HEK293 (cell line): ENCODE results near the gene DGKZ.

ENCODE experiments used
- CTCF ChIA-PET: fragments of 350-600 bp; formaldehyde crosslinking; extraction: SDS; loops from one replicate; lab custom pipeline; 2021; ENCODE audit warnings: antibody characterized with exemption; lab: Yijun Ruan, JAX
- POLR2A ChIA-PET: fragments of 300-600 bp; formaldehyde crosslinking; extraction: SDS; loops from one replicate; lab custom pipeline; 2020; ENCODE audit warnings: antibody characterized with exemption, inconsistent platforms; lab: Yijun Ruan, JAX
- H3K27ac ChIP-seq: fragments of 200-500 bp; sonication (Bioruptor generic); 2 replicates; pipeline ENCODE4 v1.5.1; 2014; ENCODE audit warnings: low read depth, low read length, control low read depth, inconsistent platforms; ENCODE audit errors: extremely low read depth
- H3K36me3 ChIP-seq, 2 experiments: fragments of 200-500 bp in 1 of 2; sonication (Bioruptor generic) in 1 of 2; 1 replicate in 1 of 2; 2 replicates in 1 of 2; pipeline ENCODE4 v1.5.1; 2014 to 2017; ENCODE audit warnings: inconsistent platforms in 2 of 2, low read length in 2 of 2; ENCODE audit not compliant: control insufficient read depth in 2 of 2, insufficient read depth in 1 of 2
- H3K4me1 ChIP-seq: fragments of 200-500 bp; sonication (Bioruptor generic); 2 replicates; pipeline ENCODE4 v1.5.1; 2014; ENCODE audit warnings: mild to moderate bottlenecking, low read length, inconsistent platforms; ENCODE audit not compliant: control insufficient read depth, insufficient read depth
- H3K4me3 ChIP-seq: 2 replicates; pipeline ENCODE4 v1.5.1; 2011; ENCODE audit warnings: low read depth, mild to moderate bottlenecking, control low read depth, low read length, moderate library complexity
- H3K9me3 ChIP-seq: fragments of 200-500 bp; sonication (Bioruptor generic); 2 replicates; pipeline ENCODE4 v1.5.1; 2014; ENCODE audit warnings: low read depth, low read length, inconsistent platforms; ENCODE audit not compliant: control insufficient read depth, insufficient read depth
- GLIS1 ChIP-seq: fragments of 450-650 bp; formaldehyde crosslinking; IDR thresholded peaks from 2 replicates; pipeline ENCODE4 v1.5.1; 2016; ENCODE audit warnings: missing biosample characterization, missing genetic modification characterization
- PRDM2 ChIP-seq: fragments of 450-650 bp; formaldehyde crosslinking; IDR thresholded peaks from 2 replicates; pipeline ENCODE4 v1.5.1; 2016; ENCODE audit warnings: missing biosample characterization, missing genetic modification characterization, borderline replicate concordance
- SP2 ChIP-seq: fragments of 450-650 bp; formaldehyde crosslinking; IDR thresholded peaks from 2 replicates; pipeline ENCODE4 v1.5.1; 2016; ENCODE audit warnings: missing biosample characterization, missing genetic modification characterization
- YY2 ChIP-seq: fragments of 450-650 bp; formaldehyde crosslinking; IDR thresholded peaks from 2 replicates; pipeline ENCODE4 v1.5.1; 2016; ENCODE audit warnings: missing biosample characterization, missing genetic modification characterization
- ZFP69B ChIP-seq: fragments of 450-650 bp; formaldehyde crosslinking; IDR thresholded peaks from 2 replicates; pipeline ENCODE4 v1.5.1; 2016; ENCODE audit warnings: missing biosample characterization, missing genetic modification characterization
- ZNF121 ChIP-seq: fragments of 450-650 bp; formaldehyde crosslinking; IDR thresholded peaks from 2 replicates; pipeline ENCODE4 v1.5.1; 2016; ENCODE audit warnings: missing biosample characterization, missing genetic modification characterization
- ZNF132 ChIP-seq: fragments of 450-650 bp; formaldehyde crosslinking; IDR thresholded peaks from 2 replicates; pipeline ENCODE4 v1.5.1; 2017; ENCODE audit warnings: missing biosample characterization, missing genetic modification characterization, borderline replicate concordance
- ZNF366 ChIP-seq: fragments of 450-650 bp; formaldehyde crosslinking; conservative IDR thresholded peaks from 2 replicates; pipeline ENCODE4 v1.5.1; 2016; ENCODE audit warnings: missing biosample characterization, missing genetic modification characterization
- ZNF473 ChIP-seq: fragments of 450-650 bp; formaldehyde crosslinking; IDR thresholded peaks from 2 replicates; pipeline ENCODE4 v1.5.1; 2017; ENCODE audit warnings: missing biosample characterization, missing genetic modification characterization
- ZNF585B ChIP-seq: fragments of 450-650 bp; formaldehyde crosslinking; IDR thresholded peaks from 2 replicates; pipeline ENCODE4 v1.5.1; 2016; ENCODE audit warnings: missing biosample characterization, missing genetic modification characterization
- ZNF596 ChIP-seq: fragments of 450-650 bp; IDR thresholded peaks from 2 replicates; pipeline ENCODE4 v1.5.0; 2018; ENCODE audit warnings: missing biosample characterization, mild to moderate bottlenecking, missing genetic modification characterization, moderate library complexity
- ZNF624 ChIP-seq: fragments of 450-650 bp; formaldehyde crosslinking; IDR thresholded peaks from 2 replicates; pipeline ENCODE4 v1.5.1; 2017; ENCODE audit warnings: missing biosample characterization, missing genetic modification characterization
- ZNF626 ChIP-seq: fragments of 450-650 bp; sonication (Bioruptor Pico); formaldehyde crosslinking; IDR thresholded peaks from 2 replicates; pipeline ENCODE4 v1.5.1; 2018; ENCODE audit warnings: missing biosample characterization, missing genetic modification characterization, inconsistent platforms
- ZNF639 ChIP-seq: fragments of 450-650 bp; formaldehyde crosslinking; IDR thresholded peaks from 2 replicates; pipeline ENCODE4 v1.5.1; 2016; ENCODE audit warnings: missing biosample characterization, missing genetic modification characterization
- ZNF654 ChIP-seq: fragments of 450-650 bp; formaldehyde crosslinking; IDR thresholded peaks from 2 replicates; pipeline ENCODE4 v1.5.1; 2016; ENCODE audit warnings: low read depth, missing biosample characterization, missing genetic modification characterization
- ZNF658 ChIP-seq: fragments of 450-650 bp; formaldehyde crosslinking; IDR thresholded peaks from 2 replicates; pipeline ENCODE4; 2016; ENCODE audit warnings: missing biosample characterization, missing genetic modification characterization
- ZNF76 ChIP-seq: fragments of 450-650 bp; formaldehyde crosslinking; IDR thresholded peaks from 2 replicates; pipeline ENCODE4; 2016; ENCODE audit warnings: low read depth, missing biosample characterization, missing genetic modification characterization, borderline replicate concordance
- ZXDB ChIP-seq: fragments of 450-650 bp; formaldehyde crosslinking; IDR thresholded peaks from 2 replicates; pipeline ENCODE4 v1.5.1; 2016; ENCODE audit warnings: missing biosample characterization, missing genetic modification characterization
- TF ChIP-seq, protein P1 (sequence below): fragments of 450-650 bp; formaldehyde crosslinking; IDR thresholded peaks from 2 replicates; pipeline ENCODE4 v1.5.1; 2016; ENCODE audit warnings: missing biosample characterization, missing genetic modification characterization
- TF ChIP-seq, protein P2 (sequence below): fragments of 450-650 bp; formaldehyde crosslinking; IDR thresholded peaks from 2 replicates; pipeline ENCODE4 v1.5.1; 2016; ENCODE audit warnings: missing biosample characterization, missing genetic modification characterization
- TF ChIP-seq, protein P3 (sequence below): fragments of 450-650 bp; formaldehyde crosslinking; IDR thresholded peaks from 2 replicates; pipeline ENCODE4 v1.5.1; 2016; ENCODE audit warnings: missing biosample characterization, missing genetic modification characterization

The DGKZ gene

DNA sequence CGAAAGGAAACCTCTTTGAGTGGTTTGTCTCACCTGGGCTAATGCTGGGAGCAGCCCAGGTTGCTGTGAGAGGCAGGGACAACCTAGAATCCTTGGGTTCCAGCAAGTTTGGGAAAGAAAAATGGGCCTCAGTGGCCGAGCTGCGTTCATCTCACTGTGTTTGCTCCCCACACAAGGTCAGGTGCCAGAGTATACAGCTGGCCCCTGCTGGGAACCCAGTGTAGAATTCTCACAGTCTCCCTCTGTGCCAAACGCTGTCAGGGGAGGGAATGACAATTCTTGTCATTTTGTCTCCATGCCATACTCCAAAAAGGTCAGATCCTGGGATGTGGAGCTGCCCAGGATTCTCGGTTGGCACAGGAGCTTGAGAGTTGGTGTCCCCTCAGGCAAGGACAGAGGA, 4.3 kb downstream of the DGKZ start (continued):
- TF ChIP-seq PRDM2: no peak
- TF ChIP-seq, all 188 proteins: peak for 0

DNA sequence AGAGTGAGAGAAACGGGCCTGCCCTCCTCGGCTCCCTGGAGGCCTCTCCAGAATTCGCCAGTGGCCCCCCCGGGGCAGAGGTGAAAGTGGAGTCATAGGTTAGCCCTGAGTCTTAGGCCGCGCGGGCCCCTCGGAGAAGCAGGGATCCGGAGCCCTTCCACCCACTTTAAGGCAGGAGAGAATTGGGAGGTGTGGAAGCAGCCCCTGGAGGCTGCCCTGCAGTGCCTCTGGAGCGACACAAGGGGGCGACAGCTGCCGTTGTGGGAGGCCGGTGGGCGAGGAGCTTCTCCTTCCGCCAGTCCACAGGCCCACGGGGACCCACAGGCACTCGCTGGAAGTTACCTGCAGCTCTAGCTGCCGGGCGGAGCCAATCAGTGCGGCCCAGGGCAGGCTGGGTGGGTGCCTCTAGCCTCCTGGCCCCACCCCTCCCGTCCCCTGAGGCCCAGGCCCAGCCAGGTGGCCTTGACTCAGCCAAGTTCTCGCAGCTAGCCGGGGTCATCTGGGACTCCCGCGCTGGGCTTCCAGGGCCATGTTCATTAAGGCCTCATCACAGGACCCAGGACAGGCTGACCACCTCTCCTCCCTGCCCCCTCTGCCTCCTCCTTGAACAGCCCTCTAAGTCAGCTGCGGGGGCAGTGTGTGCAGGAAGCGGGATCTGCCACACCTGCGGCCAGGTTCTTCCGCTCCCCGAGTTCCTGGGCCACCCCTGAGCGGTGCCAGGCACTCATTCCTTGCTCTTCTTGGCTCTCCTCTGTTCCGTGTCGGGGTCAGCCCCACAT, 5.0 kb downstream of the DGKZ start:
- POLR2A ChIA-PET: interaction anchor here (0.5 to 1.1 kb wide), 3 partner anchors 9 to 40 kb away, joined by 3 to 10 read pairs (median 5); partner anchors contain the start of gene CHRM4
- Histone ChIP-seq H3K4me1 (no peaks in the 10 kb centered on the region; the same call in 1 of the 2 replicates), H3K9me3 (no peaks in the 10 kb centered on the region), H3K4me3 (no peak overlapping the region), H3K27ac (no peak overlapping the region), H3K36me3 (peaks cover 0 to 26% of the 10 kb centered on the region in 2 experiments; a peak in 1 of 3 replicates)
- CTCF ChIA-PET: interaction anchor here (0.6 to 10.0 kb wide), 38 partner anchors 9 to 650 kb away, joined by 3 to 98 read pairs (median 4); partner anchors contain the start of genes CHRM4 and CREB3L1
- TF ChIP-seq SP2 (tag by site-specific recombination) (peak; percentile 22), ZNF626 (no peak), ZNF585B (tag by site-specific recombination) (no peak), ZNF654 (peak; percentile 43), ZNF658 (tag by site-specific recombination) (no peak), ZNF121 (no peak), ZNF596 (tag by site-specific recombination) (no peak), ZNF366 (tag by site-specific recombination) (peak; percentile 54; the same call in 1 of the 2 replicates), ZXDB (0 out of 2 replicates have a peak, but pooled peaks have one; percentile 14), ZNF639 (tag by site-specific recombination) (no peak), ZFP69B (tag by site-specific recombination) (peak; percentile 60), ZNF473 (tag by site-specific recombination) (no peak), ZNF76 (no peak), ZNF132 (tag by site-specific recombination) (no peak), GLIS1 (tag by site-specific recombination) (peak; percentile 44; the same call in 1 of the 2 replicates), YY2 (tag by site-specific recombination) (no peak), ZNF624 (tag by site-specific recombination) (no peak)
- TF ChIP-seq, protein P1, sequence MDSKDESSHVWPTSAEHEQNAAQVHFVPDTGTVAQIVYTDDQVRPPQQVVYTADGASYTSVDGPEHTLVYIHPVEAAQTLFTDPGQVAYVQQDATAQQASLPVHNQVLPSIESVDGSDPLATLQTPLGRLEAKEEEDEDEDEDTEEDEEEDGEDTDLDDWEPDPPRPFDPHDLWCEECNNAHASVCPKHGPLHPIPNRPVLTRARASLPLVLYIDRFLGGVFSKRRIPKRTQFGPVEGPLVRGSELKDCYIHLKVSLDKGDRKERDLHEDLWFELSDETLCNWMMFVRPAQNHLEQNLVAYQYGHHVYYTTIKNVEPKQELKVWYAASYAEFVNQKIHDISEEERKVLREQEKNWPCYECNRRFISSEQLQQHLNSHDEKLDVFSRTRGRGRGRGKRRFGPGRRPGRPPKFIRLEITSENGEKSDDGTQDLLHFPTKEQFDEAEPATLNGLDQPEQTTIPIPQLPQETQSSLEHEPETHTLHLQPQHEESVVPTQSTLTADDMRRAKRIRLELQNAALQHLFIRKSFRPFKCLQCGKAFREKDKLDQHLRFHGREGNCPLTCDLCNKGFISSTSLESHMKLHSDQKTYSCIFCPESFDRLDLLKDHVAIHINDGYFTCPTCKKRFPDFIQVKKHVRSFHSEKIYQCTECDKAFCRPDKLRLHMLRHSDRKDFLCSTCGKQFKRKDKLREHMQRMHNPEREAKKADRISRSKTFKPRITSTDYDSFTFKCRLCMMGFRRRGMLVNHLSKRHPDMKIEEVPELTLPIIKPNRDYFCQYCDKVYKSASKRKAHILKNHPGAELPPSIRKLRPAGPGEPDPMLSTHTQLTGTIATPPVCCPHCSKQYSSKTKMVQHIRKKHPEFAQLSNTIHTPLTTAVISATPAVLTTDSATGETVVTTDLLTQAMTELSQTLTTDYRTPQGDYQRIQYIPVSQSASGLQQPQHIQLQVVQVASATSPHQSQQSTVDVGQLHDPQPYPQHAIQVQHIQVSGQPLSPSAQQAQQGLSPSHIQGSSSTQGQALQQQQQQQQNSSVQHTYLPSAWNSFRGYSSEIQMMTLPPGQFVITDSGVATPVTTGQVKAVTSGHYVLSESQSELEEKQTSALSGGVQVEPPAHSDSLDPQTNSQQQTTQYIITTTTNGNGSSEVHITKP: no peak
- TF ChIP-seq, protein P2, sequence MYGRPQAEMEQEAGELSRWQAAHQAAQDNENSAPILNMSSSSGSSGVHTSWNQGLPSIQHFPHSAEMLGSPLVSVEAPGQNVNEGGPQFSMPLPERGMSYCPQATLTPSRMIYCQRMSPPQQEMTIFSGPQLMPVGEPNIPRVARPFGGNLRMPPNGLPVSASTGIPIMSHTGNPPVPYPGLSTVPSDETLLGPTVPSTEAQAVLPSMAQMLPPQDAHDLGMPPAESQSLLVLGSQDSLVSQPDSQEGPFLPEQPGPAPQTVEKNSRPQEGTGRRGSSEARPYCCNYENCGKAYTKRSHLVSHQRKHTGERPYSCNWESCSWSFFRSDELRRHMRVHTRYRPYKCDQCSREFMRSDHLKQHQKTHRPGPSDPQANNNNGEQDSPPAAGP: no peak
- TF ChIP-seq, protein P3, sequence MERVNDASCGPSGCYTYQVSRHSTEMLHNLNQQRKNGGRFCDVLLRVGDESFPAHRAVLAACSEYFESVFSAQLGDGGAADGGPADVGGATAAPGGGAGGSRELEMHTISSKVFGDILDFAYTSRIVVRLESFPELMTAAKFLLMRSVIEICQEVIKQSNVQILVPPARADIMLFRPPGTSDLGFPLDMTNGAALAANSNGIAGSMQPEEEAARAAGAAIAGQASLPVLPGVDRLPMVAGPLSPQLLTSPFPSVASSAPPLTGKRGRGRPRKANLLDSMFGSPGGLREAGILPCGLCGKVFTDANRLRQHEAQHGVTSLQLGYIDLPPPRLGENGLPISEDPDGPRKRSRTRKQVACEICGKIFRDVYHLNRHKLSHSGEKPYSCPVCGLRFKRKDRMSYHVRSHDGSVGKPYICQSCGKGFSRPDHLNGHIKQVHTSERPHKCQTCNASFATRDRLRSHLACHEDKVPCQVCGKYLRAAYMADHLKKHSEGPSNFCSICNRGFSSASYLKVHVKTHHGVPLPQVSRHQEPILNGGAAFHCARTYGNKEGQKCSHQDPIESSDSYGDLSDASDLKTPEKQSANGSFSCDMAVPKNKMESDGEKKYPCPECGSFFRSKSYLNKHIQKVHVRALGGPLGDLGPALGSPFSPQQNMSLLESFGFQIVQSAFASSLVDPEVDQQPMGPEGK (tag by site-specific recombination): peak; percentile 45
